NCI-H1105 treated with DMSO at 0.1 percent for 48 hours (cell line): ENCODE measurements around the gene GALK2.

Source experiments
- DNase-seq: peaks from one replicate; lab custom pipeline; 2025; lab: John Stamatoyannopoulos, UW

GALK2 gene

DNA sequence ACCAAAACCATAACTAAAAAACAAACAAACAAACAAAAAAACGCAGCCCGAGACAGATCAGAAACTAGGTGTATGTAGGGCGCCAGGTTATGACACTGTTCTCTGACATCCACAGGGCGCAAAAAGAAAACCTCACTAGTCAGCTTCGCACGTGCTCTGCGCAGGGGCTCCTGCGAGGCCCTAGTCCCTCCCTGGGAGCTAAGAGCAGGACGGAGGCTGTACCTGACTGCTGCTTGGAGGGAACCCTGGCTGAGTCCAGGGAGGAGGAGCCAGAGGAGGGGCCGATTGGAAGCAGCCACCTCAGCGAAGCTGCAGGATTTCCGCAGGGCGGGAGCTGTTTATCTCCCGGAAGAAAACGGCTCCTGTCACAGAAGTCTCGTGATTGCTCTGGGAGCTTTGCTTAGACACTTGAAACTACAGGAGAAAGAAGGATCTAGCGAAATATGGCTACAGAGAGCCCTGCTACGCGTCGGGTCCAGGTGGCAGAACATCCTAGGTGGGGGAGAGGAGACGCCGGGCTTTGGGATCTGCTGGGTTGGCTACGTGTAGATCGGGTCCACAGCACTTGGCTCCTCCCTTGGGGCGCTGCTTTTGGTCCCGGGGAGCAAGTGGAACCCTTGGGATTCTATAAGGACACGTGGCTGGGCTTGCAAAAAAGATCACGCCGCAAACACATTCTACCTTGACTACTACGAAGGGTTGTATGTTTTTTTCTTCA, at the start of gene GALK2:
Gene GALK2 (plus strand): TSS at position 368 of the 718 bp plus-strand sequence. CDS start 76 bp downstream, at position 444.
- peak; percentile 77 for DNase-seq

DNA sequence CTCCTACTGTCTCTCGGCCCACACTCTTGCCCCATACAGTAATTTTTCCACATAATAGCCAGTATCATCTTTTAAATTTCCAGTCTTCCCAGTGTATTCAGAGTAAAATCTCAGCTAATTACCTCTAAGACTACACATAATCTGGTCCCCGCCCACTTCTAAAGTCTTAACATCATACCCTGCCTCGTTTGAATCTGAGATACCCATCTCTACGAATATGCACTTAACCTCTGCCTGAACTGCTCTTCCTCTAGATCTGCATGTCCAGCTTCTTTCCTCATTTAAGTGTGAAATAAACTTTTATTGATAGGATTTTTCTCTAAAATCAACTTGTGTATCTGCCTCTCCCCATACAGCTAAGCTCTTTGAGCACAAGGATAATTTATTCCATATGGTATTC, 49.2 kb upstream of the GALK2 start:
- DNase-seq = no peak

DNA sequence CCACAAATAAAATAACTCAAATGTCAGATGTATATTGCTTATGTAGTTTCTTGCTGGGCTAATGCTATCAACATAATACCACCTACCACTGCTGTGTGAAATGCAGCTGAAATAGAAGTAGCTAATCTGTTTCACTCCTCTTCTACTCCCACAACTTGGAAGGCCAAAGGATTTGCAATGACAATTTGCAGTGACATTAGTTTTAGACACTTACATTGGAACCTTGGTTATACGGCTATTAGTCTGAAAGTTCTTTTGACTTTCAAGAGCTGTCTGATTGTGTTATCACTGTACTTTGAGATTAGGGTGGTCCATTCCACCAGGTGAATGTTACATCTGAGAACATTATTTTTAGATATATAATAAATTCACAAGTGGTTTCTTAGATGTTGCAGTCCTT, 48.1 kb upstream of the GALK2 start:
- DNase-seq = no peak

DNA sequence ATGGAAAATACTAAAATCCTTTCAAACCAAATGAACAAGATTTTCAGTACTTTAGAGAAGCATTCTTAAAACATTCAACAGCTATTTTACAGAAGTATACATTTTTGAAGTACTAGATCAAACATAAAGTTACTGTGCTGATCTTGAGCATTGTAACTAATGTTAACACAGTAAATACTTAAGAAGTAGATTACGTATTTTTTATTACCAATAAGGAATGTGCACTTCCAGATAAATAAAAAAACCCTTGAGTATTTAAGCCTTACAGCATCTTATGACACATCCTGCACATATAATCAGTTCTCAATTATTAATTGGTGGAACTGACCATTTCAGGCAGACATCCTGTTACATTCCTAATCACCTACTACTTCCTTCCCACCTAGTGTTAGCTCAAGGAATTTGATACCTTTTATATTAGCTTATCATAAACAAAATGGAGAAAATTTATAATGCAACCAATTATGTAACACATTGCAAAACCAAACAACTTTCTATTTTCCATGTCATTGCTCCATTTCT, 47.4 kb upstream of the GALK2 start:
- no peak for DNase-seq

DNA sequence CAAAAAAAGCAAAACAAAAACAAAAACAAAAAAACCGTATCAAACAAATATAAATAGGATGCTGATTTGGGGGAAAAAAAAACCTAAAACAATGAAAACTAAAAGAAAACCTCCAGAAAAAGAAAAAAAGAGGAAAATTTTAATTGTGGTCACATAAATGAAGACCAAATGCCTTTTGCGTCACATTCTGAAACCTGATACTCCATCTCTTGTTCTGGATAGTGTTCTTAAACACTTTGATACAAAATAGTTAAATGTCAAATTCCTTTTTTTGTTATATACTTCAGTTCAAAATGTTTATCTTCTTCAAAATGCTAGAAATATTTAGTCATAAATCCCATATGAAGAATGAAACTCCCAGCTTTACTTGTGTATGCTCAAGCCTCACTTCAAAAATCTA, 45.7 kb upstream of the GALK2 start:
- DNase-seq = no peak

DNA sequence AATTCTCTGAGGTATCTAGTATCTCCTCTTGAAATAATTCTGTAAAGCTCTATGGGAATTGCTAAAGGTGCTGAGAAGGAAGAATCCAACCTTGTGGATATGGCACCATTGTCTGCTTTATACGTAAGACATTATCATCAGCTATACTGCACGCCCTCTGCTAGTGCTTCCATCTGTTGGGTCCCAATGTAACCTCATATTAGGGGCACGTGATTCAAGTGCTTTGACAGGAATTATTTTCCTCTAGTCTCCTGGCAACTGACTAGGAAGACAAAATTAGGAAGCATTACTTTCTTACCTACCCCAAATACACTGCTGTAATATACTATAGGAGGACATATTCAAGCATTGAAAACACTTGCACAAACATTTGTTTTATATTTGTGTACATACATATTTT, 38.6 kb upstream of the GALK2 start:
- DNase-seq = no peak

DNA sequence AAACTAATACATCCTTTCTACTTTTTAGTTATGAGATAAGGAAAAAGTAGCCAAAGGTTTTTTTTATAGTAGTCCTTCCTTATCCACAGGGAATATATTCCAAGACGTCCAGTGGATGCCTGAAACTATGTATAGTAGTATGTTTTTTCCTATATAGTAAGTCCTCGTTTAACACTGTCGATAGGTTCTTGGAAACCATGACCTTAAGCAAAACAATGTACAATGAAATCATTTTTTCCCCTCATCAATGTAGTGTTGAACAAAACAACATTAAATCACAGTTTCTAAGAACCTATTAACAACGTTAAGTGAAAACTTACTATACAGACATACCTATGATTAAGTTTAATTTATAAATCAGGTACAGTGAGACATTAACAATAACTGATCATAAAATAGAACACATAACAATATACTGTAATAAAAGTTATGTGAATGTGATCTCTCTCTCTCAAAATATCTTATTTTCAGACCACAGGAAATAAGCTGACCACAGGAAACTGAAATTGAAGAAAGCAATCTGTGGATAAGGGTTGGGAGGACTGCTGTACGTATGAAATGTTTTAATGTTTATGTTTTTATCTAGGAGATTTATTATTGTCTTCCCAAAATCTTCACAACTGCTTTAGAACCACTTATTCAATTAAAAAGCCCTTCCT, 35.2 kb upstream of the GALK2 start:
- no peak for DNase-seq

DNA sequence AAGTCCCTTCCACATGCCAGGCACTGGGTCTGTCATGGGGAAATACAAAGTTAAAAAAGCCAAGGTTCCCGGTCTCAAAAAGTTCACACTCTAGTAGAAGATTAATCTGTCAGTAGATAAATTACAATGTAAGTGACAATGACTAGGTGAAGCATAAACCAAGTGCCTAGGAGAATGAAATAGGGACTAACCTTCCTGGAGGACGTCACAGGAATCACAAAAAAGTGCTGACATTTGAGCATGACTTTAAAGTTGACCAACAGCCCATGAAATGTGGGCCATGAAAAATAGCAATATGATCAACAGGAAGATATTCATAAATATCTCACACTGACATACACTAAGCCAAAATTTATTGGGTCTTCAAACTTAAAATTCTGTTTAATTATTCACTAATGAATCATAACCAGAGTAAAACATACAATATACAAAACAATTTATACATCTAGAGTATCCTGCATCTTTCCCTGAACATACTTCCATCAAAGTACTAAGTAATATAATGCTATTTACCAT, 34.6 kb upstream of the GALK2 start:
- no peak for DNase-seq

DNA sequence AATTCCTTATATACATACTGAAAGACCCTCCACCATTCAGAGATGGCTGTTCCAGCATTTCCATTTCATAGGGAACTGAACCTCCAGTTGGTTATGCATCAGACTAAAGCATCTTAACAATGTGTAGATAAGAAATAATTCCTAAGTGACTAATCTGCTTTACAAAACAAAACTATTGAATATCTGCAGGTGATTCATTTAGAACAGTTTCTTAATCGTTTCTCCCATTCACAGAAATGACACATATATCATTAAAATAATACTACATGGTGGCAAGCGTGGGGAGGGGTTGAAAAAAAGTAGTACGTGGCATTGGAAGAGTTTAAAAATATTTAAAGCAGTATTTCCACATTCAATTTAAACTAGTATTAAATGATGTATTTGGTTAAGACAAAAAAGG, 34.1 kb upstream of the GALK2 start:
- no peak for DNase-seq

DNA sequence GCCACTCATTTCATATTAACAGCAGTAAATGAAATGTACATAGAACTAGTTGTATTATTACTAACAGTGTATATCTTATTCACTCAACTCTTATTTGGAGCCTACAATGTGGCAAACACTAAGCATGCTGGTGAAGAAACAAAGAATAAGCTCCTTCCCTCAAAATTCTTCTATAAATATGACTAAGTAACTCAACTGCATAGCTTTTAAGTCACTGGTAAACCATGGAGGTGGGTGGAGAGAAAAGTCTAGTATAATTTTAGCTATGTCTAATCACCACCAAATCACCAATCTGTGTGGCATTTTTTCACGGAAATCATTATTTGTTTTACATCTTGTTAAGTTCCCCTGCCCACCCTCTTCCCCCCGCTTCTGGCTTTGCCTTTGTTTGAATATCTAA, 32.2 kb upstream of the GALK2 start:
- DNase-seq = no peak

DNA sequence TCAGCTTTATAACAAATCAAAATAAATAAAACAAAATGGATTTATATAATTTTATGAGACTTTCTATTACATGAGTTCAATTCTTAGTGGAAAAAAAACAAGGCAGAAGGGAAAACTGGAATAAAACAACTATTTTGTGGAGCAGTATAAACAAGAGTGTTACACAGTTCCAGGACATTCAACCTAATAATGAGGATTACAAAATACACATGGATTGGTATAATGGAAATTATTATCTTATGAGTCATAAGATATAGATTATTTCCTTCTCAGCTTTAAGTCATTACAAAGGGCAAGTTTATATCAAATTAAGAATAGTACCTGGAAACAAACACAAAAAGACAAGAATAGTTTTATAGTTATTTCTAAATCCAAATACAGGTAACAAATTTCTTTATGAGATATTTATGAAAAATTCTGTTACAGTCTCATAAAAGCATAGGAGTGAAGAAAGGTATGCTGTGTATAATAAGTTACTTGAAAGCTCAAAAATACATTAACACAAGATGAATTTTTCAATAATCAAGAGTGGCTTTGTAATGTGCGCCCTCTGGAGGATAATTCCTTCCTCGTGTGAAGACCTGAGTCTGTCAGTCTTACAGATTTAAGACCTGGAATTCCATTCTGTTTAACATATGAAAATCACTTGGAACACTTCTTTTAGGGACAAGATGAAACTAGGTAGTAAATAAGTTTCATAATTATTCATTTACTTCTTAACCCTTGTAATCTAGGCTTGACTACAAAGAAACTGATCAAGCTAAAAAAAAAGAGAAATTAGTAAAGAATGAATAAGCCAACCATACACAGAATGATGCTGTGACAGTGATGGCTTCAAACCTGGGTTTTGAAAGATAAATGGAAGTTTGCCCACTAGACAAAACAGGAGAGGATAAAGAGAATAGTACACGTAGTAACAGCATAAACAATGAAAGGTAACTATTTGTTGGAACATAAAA, 24.1 kb upstream of the GALK2 start:
- peak; percentile 3 for DNase-seq

DNA sequence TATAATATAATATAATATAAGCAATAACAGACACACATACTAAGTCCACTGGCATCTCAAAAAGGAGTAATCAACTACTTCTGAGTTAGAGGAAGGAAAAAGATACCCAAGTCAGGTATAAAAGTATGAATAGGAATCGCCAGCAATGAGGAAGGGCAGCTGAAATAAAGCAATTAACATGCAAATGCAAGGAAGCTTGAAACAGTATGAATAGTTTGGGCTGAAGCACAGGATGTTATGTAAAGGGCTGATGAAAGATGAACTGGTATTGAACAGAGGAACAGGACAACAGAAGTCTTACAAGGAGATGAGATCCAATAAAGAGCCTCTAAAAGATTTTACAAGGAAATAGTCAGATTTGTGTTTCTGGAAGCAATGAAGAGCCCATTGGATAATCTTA, 21.7 kb upstream of the GALK2 start:
- no peak for DNase-seq

DNA sequence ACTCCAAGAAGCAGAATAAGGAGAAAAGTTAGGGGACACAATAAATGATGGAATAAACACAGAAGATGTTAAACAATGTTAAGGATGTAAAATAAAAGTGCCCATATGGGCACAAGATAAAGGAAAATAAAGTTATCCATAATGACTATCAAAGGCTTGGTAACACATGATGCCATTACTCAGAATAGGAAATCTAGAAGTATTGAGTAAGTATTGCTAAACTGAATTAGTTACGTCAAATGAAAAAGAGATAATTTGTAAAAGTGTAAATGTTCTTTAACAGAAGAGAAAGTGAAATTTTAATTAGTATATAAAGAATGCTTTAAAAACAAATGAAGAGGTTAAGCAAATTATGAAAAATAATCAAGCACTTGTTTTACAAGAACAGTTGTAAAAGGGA, 21.3 kb upstream of the GALK2 start:
- no peak for DNase-seq

DNA sequence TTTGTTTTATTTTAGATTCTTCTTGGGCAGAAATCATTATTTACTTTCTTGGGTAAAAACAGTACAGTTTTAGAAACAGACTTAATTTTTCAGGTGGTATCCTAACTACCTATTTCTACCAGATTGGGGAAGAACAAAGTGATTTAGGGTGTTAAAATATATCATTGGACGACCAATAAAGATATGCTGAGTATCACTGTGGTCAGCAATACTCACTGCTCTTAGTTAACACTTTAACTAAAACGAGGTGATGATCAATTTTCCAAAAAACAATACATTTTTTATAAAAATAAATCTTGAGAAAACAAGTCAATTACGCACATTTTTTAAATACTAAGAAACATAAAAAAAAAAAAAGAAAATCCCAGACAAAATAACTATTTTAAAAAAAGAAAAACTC, 18.2 kb upstream of the GALK2 start:
- DNase-seq = no peak

DNA sequence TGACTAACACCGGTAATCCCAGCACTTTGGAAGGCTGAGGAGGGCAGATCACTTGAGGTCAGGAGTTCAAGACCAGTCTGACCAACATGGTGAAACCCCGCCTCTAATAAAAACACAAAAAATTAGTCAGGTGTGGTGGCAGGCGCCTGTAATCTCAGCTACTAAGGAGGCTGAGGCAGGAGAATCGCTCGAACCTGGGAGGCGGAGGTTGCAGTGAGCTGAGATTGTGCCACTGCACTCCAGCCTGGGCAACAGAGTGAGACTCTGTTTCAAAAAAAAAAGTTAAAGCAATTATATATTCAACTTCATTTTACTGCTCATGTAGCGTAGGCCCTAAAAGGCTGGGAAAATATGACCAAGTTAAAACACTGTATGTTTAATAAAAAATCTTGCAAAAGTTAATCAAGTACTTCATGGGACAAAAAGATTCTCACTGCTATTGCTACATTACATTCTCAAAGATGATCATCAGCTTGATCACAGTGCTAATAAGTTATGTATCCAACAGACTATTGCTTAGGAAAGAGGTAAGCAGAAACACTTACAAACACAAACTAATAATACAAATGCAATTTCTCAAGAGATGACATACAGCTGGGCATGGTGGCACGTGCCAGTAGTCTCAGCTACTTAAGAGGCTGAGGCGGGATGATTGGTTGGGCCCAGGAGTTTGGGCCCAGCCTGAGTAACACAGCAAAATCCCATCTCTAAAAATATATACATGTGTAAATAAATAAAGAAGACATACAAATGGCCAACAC, 17.3 kb upstream of the GALK2 start:
- DNase-seq = no peak

DNA sequence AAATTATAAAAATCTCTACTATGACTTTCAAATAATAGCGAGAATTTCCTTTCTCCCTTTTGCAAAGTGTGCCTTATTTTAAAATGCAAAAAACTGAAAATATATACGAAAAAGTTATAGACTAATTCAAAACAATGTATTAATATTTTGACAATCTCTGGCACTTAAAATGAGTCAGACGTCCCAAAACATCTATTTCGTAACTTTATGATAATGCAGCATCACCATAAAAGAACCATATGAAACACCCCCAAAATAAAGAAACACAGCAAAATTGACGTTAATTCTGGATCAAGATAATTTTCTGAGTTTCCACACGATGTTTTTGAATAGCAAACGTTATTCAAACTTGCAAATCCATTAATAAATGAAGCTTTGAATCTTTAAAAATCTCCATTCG, 15.7 kb upstream of the GALK2 start:
- no peak for DNase-seq

DNA sequence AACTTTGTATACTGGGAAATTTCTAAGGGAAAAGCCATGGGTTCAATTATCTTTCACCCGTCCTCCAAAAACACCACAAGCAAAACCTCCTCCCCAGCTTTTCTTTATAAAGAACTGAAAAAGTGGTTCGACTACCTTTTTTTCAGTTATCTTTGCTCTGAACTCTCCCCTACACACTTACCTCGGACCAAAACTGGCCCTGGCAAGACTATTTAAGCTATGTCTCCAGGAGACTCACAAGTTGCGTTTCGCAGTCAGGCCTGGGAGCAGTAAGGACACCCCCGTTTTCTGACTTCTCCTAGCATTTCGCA, 15.3 kb upstream of the GALK2 start:
- no peak for DNase-seq

DNA sequence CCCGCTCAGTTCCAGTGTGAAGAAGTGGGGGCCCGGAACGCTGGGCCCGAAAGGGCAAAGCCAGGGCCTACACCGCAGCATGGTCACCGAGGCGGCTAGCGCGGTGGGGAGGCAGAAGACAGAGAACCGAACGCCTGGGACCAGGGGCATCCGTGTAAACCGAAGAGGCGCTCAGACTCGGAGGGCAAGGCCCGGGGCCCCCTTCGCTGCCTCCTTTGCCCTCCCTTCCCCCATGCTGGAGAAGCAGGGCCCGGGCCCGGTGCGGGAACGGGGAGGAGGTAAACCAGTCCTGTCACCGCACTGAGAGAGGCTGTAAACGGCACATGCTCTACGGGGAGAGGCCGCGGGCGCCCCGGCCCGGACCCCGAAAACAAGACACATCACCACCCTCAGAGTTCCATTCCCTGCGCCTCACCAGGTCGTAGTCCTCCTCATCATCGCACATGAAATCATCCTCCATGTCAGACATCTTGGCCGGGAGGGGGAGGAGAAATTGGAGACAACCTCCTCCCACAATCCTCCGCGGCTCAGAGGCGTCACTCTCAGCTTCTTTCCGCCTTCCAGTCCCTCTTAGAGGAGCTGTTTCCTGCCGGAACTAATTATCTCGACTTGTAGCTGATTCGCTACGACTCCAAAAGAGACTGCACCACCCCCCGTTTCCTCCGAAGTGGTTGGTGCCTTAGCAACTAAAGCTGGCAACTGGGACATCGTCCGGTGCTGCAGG, 14.8 kb upstream of the GALK2 start, which contains the start of gene COPS2:
Gene COPS2 (minus strand): TSS at position 490 of the 724 bp plus-strand sequence. CDS start 21 bp downstream, at position 469.
- DNase-seq = peak; percentile 91

DNA sequence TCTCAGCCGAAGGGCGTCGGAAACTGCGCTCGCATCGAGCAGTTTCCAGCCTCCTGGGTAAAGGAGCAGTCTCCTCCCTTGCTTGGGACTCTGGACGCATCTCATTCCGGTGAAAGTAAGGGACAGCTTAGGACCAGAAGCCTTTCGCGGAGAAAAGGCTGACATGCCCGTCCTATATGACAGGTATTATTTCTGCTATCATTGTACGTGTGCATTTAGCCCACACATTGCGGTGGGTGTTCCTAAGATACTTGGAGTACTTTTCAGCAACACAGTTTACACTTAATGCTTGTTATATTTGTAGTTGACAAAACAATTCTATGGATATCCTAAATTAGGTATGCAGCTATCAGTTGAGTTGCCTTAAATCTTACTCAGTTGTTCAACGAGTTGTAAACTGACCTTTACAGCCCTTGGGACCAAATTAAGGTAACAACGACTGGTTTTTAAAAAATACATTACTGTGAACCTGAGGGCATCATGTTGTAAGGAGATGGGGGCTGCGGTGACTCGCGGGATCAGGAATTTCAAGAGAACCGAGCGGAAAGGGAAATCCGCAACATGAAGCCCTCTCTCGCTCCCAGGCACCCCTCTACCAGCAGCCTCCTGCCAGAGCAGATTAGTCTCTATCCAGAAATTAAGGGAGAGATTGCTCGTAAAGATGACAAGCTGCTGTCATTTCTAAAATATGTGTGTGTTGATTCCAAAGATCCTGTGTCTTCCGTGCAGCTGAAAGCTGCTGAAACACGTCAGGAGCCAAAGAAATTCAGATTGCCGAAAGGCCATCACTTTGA, 14.0 kb upstream of the GALK2 start:
- DNase-seq = no peak

DNA sequence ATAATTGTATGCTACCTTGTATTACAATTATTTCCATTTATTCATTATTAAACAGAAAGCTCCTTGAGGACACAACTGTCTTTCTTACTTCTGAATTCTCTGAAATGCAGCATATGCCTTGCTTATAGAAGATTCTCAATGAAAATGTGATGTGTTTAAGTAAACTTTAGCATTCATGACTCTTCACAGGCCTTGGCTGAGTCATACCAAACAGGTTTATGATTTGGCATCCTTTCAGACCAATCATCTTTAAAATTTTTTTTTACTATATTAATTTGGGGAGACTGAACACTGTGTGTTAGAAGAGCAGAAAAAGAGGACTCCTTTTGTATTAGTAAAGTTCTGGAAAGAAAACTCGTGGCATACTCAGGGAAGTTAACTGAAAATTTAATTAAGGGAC, 6.4 kb upstream of the GALK2 start:
- no peak for DNase-seq
